Stimulated activated CD8-positive, alpha-beta memory T cell treated with anti-CD3 and anti-CD28 coated beads, Interleukin-15, amount 100 ng/mL, for 24 hours (primary cell): ENCODE measurements around the gene CAMKMT.

Experiments
- DNase-seq: peaks from one replicate; pipeline ENCODE4 v3.0.0-alpha.2; 2020; ENCODE audit warnings: low read depth

CAMKMT gene

DNA sequence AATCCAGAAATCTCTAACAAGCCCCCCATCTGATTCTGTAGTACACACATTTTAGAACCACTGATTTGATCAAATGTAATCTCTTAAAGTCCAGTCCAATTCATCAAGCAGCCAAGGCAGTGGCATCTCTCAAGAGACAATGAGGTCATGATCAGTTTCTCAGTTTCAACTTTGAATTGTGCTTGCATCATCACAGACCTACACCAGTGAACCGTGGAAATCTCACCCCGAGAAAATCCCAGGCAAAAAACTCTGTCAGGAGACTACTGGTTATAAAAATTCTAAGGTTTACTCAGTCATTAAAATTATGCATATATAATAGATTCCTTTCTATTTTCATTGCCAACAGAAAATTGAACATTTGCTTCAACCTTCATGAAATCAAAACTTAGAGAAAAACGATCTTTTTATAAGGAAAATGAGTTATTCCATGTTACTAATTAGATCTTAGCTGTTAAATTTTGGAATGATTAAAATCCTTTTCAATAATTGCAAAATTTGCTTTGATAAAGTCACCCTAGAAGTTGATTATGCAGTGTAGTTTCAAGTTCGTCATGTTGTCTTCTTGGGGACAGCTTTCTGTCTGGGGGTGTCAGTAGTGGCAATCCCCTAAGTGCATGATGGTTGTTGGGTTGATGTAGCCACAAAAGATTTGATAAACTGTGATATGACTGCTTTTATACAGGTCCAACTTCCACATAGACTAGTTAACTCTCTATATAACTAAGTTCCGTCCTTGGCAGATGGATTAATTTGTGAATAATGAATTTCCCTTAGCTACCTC, 235.0 kb downstream of the CAMKMT start:
- DNase-seq = no peak

GRCh38 chr2:44598330-44599119, 236.8 kb downstream of the CAMKMT start:
- no peak for DNase-seq

GRCh38 chr2:44599130-44599529, 237.4 kb downstream of the CAMKMT start:
- DNase-seq = no peak

DNA sequence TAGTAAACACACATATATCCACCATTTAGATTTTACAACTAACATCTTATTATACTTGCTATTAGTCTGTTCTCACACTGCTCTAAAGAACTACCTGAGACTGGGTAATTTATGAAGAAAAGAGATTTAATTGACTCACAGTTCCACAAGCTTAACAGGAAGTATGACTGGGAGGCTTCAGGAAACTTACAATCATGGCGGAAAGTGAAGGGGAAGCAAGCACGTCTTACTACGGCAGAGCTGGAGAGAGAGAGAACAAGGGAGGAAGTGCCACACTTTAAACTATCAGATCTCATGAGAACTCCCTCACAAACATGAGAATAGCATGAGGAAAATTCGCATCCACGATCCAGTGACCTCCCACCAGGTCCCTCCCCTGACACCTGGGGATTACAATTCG, 240.7 kb downstream of the CAMKMT start:
- no peak for DNase-seq

GRCh38 chr2:44605511-44605910, 243.8 kb downstream of the CAMKMT start:
- no peak for DNase-seq

DNA sequence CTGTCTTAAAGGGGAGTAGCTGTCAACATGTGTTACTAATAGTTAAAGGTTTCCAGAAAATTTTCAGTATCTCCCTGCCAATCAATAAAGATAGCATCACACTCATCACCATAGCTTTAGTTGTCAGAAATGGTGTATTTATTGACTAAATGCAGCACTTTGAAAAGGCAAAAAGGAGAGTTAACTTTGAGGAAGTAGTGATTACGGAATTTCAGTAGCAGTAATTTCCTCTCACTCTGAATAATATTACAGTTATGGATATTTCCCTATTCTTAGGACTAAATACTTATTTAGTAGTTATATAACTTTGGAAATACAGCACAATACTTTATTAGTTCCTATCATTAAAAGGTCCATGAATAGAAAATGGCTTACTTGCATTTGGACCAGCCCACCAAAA, 250.5 kb downstream of the CAMKMT start:
- no peak for DNase-seq

DNA sequence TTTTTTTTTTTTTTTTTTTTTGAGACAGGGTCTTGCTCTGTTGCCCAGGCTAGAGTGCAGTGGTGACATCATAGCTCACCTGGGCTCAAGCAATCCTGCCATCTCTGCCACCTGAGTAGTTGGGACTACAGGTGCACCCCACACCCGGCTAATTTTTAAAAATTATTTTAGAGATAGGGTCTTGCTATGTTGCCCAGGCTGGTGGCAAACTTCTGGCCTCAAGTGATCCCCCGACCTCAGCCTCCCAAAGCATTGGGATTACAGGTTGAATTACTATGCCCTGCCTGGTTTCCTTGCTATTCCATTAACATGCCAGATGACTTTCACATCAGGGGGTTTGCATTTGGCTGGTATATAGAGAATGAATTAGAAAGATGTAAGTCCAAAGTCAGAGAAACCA, 253.2 kb downstream of the CAMKMT start:
- DNase-seq = no peak

- DNase-seq = no peak
Measured at GRCh38 chr2:44615950-44616518, 254.3 kb downstream of the CAMKMT start.

DNA sequence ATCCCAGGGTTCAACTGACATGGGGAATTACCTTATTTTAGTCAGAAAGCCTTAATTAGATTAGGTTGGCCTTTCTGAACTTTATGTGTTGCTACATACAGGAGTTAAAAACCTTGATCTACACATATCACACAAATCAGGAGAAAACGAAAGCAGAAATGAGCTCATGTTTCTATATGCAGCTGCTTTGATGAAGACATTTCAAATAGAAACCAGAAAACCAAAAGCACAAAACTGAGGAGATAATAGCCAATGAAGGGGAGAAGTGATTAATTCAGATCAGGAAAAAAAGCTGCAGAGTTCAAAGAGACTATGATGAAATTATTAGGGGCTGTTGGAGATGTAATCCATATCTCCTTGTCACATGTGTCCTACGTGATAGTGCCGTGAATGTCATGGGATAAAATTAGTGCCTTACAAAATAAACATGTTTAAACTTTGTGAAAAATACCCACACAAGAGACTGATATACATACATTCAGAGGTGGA, 255.0 kb downstream of the CAMKMT start:
- no peak for DNase-seq

DNA sequence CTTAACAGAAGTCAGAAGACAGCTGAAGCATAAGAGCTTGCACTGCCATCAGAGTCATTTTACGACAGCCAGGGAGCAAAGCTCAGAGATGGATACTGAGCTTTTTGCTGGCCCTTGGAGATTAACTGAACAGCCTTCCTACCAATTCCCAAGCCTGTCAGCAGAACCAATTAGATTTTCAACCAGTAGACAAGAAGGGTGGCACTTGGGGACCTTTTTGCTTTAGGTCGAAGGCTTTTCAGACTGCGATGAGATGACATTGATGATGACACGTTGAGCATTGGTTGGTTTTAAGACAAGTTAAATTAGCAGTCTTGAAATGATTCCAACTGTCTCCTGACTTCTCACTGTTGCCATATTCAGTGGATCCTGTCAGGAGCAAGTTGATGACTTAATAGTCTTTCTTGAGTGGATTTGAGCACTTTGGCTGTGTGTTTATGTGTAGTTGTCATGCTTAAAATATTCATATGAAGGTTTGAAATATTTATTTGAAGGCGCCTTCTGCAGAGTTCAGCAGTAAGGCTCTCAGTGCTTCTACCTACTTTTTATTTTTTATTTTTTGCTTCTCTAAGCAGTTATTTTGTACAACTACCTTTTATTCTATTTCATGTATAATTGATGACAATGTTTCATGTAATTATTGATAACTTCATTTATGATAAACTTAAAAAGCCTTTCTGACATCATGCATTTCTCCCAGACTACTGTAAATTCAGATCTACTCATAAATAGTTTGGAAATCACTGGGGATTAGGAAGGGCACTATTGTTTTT, 256.7 kb downstream of the CAMKMT start:
- DNase-seq = no peak

- no peak for DNase-seq
Measured at GRCh38 chr2:44620189-44620990, 258.6 kb downstream of the CAMKMT start.

- no peak for DNase-seq
Measured at GRCh38 chr2:44623622-44624351, 262.0 kb downstream of the CAMKMT start.

DNA sequence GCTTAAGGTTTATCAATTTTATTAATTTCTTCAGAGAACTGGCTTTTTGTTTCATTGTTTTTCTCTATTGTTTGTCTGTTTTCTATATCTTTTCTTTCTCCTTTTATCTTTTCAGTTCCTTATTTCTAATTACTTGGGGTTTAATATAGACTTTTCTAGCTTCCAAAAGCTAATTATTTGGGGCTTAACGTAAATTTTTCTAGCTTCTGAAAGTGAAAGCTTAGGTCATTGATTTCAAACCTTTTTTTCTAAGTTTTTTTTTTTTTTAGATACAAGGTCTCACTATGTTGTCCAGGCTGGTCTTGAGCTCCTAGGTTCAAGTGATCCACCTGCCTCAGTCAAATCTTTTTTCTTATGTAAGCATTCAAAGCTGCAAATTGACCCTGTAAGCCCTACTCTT, 266.6 kb downstream of the CAMKMT start:
- DNase-seq = no peak

DNA sequence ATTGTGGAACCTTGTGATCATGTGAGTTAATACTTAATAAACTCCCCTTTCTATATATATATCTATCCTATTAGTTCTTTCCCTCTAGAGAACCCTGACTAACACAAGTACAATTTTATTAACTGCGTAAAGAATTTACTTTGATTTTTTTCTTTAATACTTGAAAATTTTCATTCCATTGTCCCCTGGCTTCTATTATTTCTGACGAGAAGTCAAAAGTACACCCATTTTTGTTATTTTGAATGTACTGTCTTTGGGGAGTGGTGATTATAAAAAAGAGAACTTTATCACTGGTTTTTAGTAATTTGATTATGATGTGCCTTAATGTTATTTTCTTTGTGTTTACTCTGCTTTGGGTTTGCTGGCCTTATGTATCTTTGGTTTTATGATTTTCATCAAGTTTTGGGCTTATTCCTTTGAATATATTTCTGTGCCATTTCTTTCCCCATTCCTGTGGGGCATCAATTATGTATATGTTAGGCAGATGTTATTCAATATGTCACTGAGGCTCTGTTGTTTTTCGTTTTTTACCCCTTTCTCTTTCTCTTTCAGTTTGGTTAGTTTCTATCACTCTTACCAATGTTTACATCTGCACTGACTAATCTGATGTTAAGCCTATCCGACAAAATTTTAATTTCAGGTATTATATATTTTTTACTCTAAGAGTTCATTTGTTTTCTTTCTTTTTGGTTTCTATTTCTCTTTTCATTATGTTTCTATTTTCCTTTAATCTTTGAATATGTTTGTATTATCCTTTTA, 271.4 kb downstream of the CAMKMT start:
- DNase-seq = no peak

DNA sequence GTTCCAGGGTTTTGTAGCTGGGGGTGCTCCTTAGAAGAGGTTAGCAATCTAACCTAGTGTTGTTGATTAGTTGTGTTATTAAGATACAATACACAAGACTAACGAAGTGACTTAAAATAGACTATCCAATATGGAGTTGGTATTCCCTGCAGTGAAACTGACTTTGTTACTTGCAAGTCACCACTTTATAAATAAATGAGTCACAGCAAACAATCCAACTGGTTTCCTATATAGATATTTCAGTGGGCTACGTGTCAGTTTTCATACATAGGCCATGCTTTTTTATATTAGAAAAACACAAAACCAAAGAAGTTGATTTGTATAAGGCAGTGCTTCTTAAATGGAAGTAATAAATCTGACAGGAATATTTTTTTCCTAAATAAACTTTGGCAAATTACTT, 274.0 kb downstream of the CAMKMT start:
- DNase-seq = no peak

DNA sequence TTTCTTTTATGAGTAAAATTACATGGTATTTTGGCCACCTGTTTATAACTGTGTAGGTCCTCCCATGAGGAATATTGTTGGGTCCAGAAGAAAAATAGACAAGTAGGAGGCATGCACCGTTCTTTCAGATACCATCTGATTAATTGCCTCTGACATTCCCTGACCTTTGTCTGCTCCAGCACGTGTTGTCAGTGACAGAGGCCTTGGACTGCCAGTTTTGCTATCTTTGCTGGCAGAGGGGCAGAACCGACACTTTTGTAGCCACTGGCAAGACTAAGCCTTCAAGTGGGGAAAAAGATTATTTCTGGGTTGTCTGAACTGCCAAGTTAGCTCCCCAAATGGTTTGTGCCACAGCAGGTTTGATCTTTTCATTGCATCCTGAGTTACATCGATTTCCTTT, 276.9 kb downstream of the CAMKMT start:
- no peak for DNase-seq

DNA sequence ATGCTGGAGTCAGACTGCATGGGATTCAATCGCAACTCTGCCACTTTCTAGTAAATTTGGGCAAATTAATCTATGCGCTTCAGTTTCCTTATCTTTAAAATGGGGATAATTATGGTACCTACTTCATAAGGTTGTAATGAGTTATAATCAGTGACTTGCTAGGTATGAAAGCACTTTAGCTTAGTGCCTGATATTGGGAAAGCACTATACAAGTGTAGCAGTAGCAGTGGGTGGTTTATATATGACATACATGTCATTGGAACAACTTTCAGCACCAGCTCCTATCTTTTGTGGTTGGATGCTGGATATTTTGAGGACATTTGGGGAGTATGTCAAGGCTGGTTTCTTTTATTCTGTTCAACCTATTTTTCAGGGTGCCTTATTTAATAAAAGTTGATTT, 277.7 kb downstream of the CAMKMT start:
- DNase-seq = no peak

DNA sequence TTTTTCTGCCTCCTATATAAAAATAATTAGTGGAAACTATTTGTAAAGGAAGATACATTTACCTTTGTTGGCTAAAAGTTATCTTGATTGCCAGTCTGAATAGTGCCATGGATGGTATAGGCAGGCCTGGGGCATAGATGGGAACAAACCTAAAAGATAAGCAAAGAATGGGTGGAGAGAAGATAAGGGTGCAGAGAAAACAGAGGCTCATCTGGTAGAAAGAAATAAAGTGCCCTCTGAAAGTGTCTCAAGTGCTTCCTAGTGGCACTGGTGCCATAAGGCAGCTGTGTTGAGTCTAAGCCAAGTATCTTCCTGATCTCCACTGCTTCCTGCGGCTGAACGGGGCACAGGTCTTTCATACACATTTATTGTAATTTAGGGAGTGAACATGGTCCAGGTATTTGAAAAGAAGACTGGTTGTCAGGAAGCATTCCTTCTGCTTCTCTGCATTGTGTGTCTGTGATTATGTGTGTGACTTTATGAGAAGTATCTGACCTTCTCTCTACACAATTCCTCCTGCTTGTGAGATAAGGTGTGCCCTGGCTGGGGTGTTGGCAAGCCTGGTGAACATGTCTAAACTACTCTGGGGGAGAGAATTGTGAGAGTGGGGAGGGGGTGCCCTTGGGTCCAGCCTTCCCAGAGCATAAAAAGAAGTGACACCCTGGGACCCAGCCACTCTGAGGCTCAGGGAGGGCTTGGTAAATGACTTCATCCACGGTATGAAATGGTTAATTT, 280.5 kb downstream of the CAMKMT start:
- no peak for DNase-seq

- no peak for DNase-seq
Measured at GRCh38 chr2:44645937-44646336, 284.2 kb downstream of the CAMKMT start.
